Psoas muscle (tissue), 8 donors: ENCODE results near the gene DENND1A. TPM values are rescaled to one million over a fixed set of nuclear protein-coding genes. Genes with fewer than 3 reads are reported as not detected.
"Not testable (repeated sequence)": the region's sequence is repeated elsewhere in the genome, so short reads cannot be mapped to it uniquely, and the experiment has no call there.

ENCODE experiments used
- ATAC-seq, 4 donors: fragments of 200-7000 bp; cut with Tn5 transposase; one replicate each; pipeline ENCODE4 v1.9.1; 2020; ENCODE audit warnings: moderate library complexity in 3 of 4, mild to moderate bottlenecking in 2 of 4
- DNase-seq, 2 donors: peaks; one replicate each; pipeline ENCODE4 v3.0.0-alpha.2; 2020
- H3K27ac ChIP-seq: fragments of 200-600 bp; one replicate; pipeline ENCODE4 v1.8.0; 2022
- H3K27me3 ChIP-seq, 3 donors: fragments of 200-600 bp in 1 of 3; one replicate each; pipeline versions ENCODE4 v1.6.1 to v1.8.0; 2013 to 2022; ENCODE audit warnings: low read length in 2 of 3, mild to moderate bottlenecking in 2 of 3, moderate library complexity in 1 of 3; ENCODE audit not compliant: insufficient read depth in 3 of 3
- H3K36me3 ChIP-seq, 2 donors: fragments of 200-600 bp in 1 of 2; one replicate each; pipeline versions ENCODE4 v1.6.1 to v1.8.0; 2013 to 2022; ENCODE audit warnings: low read depth in 1 of 2, mild to moderate bottlenecking in 1 of 2, moderate library complexity in 1 of 2; ENCODE audit not compliant: insufficient read depth in 1 of 2
- H3K4me1 ChIP-seq: fragments of 200-600 bp; one replicate; pipeline ENCODE4 v1.8.0; 2022
- H3K4me3 ChIP-seq: fragments of 200-600 bp; one replicate; pipeline ENCODE4 v1.8.0; 2022; ENCODE audit warnings: mild to moderate bottlenecking
- H3K9me3 ChIP-seq: fragments of 200-600 bp; one replicate; pipeline ENCODE4 v1.8.0; 2022
- WGBS, 3 donors: extraction: QIAGEN DNeasy Blood & Tissue Kit; methylation state at CpG; one replicate each; pipeline versions ENCODE4 v1.1.6 to v1.1.7; 2013; 5-methylcytosine and 5-hydroxymethylcytosine counted together
- intact Hi-C, 2 donors: fragments of 100-400 bp; cut with DNase I; formaldehyde crosslinking; loops; one replicate each; pipeline versions ENCODE4 v1.11.0 to v1.14.2; 2022
- polyA plus RNA-seq, 3 donors: library from polyadenylated mRNA; stranded (reverse); fragments of 200-250 nt; gene quantifications; one replicate each; pipeline ENCODE4 v1.2.3, GENCODE V29; 2013
- total RNA-seq, 4 donors: library from RNA; stranded (reverse); fragmentation: NEBNext Ultra II Directional in 2 of 4; extraction: Animal tissue kit (Norgen Biotek cat#: 25700) in 2 of 4; gene quantifications; one replicate each; pipeline versions ENCODE4 v1.2.1 to v1.2.4, GENCODE V29; 2021 to 2023
- TF ChIP-seq, protein P1 (sequence below): fragments of 200-600 bp; IDR thresholded peaks from one replicate; pipeline ENCODE4 v1.8.0; 2022; ENCODE audit warnings: antibody characterized with exemption
- donor health status: healthy with polysubstance abuse.
- donor health status: DM: no; HTN: no; CAD: no; lungs with moderate emphysema.
- donor health status: Bipolar disorder and iron deficiency.
- donor health status: healthy.
- donor health status: DM: yes; HTN: yes; CAD: no.
- donor health status: DM: no; HTN: no; CAD: no.
- donor health status: DM: no; HTN: no; CAD: no.
- donor health status: DM: yes; HTN: yes; CAD: no.

DENND1A gene
- total and polyA plus RNA-seq, 7 donors = 6.1 to 17.3 (median 13.9) TPM

DNA sequence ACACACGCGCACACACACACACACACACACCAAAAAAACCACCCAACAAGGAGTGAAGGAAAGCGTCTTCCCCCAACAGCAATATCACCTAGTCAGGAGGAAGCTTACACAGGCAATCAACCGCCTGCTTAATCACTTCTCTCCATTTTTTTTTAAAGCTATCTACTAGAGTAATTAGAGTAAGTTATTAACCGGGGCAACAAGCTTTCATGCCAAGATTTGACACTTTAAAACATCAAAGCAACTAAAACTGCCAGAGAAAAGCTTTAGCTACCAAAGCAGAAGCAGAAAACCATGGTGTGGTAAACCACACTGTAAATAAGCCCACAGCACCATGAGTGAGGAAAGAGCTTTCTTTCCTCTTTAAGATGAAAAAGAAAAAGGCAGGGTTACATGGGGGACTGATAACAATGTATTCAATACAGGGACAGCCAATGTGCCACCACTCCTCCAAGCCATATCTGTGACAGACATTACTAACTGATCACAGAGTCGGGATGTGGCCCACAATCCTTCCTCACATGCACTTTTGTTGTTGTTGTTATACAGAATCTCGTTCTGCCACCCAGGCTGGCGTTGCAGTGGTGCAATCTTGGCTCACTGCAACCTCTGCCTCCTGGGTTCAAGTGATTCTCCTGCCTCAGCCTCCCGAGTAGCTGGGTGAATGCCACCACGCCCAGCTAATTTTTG lies 291.8 kb downstream of the DENND1A start:
- H3K27me3 ChIP-seq = no peaks in the 10 kb centered on the region
- H3K27ac ChIP-seq = no peak overlapping the region
- TF ChIP-seq, protein P1, sequence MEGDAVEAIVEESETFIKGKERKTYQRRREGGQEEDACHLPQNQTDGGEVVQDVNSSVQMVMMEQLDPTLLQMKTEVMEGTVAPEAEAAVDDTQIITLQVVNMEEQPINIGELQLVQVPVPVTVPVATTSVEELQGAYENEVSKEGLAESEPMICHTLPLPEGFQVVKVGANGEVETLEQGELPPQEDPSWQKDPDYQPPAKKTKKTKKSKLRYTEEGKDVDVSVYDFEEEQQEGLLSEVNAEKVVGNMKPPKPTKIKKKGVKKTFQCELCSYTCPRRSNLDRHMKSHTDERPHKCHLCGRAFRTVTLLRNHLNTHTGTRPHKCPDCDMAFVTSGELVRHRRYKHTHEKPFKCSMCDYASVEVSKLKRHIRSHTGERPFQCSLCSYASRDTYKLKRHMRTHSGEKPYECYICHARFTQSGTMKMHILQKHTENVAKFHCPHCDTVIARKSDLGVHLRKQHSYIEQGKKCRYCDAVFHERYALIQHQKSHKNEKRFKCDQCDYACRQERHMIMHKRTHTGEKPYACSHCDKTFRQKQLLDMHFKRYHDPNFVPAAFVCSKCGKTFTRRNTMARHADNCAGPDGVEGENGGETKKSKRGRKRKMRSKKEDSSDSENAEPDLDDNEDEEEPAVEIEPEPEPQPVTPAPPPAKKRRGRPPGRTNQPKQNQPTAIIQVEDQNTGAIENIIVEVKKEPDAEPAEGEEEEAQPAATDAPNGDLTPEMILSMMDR = no peak
- no peak overlapping the region for H3K4me3 ChIP-seq
- WGBS, 3 donors = 67 to 71% (median 69%) methylated on average over 10 of the region's 10 CpGs
- no peak for DNase-seq
- H3K9me3 ChIP-seq = no peaks in the 10 kb centered on the region
- no peaks in the 10 kb centered on the region for H3K36me3 ChIP-seq
- H3K4me1 ChIP-seq = no peaks in the 10 kb centered on the region
- no peak for ATAC-seq
- intact Hi-C loops = no loop called here

- Histone ChIP-seq H3K4me3 (peak overlapping the region; percentile 18), H3K9me3 (no peaks in the 10 kb centered on the region), H3K36me3 (no peaks in the 10 kb centered on the region), H3K4me1 (no peaks in the 10 kb centered on the region), H3K27me3 (no peaks in the 10 kb centered on the region), H3K27ac (no peak overlapping the region)
- no peak for ATAC-seq
- intact Hi-C loops = no loop called here
- WGBS, 3 donors = 23 to 47% (median 31%) methylated on average over 3 of the region's 3 CpGs
- TF ChIP-seq, protein P1 = no peak
- no peak for DNase-seq
Measured at GRCh38 chr9:123637606-123637944, 292.4 kb downstream of the DENND1A start.

DNA sequence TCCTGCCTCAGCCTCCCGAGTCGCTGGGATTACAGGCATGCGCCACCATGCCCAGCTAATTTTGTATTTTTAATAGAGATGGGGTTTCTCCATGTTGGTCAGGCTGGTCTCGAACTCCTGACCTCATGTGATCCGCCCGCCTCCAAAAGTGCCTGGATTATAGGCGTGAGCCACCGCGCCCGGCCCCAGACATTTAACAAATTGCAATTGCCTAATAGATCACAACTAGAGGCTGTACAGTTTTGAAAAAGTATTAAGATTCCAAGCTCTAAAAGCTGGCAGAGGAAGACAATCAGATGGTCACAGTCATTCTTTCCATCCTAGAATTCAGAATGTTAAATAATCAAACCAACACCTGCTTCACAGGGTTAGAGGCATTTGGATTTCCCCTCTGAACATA lies 293.1 kb downstream of the DENND1A start:
- H3K9me3 ChIP-seq, H3K36me3 ChIP-seq, H3K4me3 ChIP-seq, H3K4me1 ChIP-seq, DNase-seq, H3K27me3 ChIP-seq, ATAC-seq, H3K27ac ChIP-seq, intact Hi-C loops: not testable (repeated sequence)
- 77 to 86% (median 82%) methylated on average over 10 of the region's 10 CpGs for WGBS, 3 donors

DNA sequence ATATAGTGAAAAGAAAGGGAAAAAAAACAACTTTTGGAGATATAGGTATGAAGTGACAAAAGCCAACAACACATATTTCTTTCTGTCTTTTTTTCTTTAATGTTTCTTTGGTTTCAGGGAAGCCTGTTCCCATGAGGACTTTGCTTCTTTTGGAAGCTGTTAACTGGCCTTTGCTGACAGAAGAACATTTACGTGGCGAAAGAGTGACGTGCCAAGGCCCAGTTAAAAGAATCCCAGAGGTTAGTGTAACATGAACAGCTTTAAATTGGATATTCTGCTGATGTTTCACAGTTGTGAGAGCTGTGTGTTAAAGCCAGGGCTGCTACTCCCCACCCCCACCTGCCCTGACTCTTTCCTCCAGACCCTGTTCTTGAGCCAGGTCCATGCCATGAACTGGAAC lies 298.1 kb downstream of the DENND1A start:
- no peaks in the 10 kb centered on the region for H3K27me3 ChIP-seq
- peaks cover 2 to 22% of the 10 kb centered on the region in 2 donors for H3K36me3 ChIP-seq
- intact Hi-C loops = no loop called here
- H3K9me3 ChIP-seq = no peaks in the 10 kb centered on the region
- no peak overlapping the region for H3K27ac ChIP-seq
- no peak overlapping the region for H3K4me3 ChIP-seq
- no peak for DNase-seq
- ATAC-seq = no peak
- TF ChIP-seq, protein P1 = no peak
- H3K4me1 ChIP-seq = no peaks in the 10 kb centered on the region
- 50 to 80% (median 76%) methylated on average over 3 of the region's 3 CpGs for WGBS, 3 donors

- ATAC-seq = no peak
- no peak for DNase-seq
- Histone ChIP-seq H3K36me3 (peaks cover 2 to 22% of the 10 kb centered on the region in 2 donors), H3K27me3 (no peaks in the 10 kb centered on the region), H3K4me3 (no peak overlapping the region), H3K27ac (no peak overlapping the region), H3K4me1 (no peaks in the 10 kb centered on the region), H3K9me3 (no peaks in the 10 kb centered on the region)
- intact Hi-C loops = no loop called here
- 97 to 98% (median 98%) methylated on average over 9 of the region's 9 CpGs for WGBS, 3 donors
- TF ChIP-seq, protein P1 = no peak
Measured at GRCh38 chr9:123630233-123630632, 299.7 kb downstream of the DENND1A start.
